ENCODE data around the gene LMBR1L. TPM values are rescaled to one million over a fixed set of nuclear protein-coding genes. Genes with fewer than 3 reads are reported as not detected.

The LMBR1L gene
- total and polyA plus RNA-seq, 2 of the 13 experiments (the other 11 are each of a cell fraction or from before 2014, with no cell fraction given) = 12.2 to 65.9 TPM

Small RNA genes within 50 kb of the gene (small RNA-seq; reads per million reads assigned to genes)
- 0 reads per million in 3 experiments for gene RF00019 (ENCODE audit: insufficient read depth in 2 of 3, insufficient read length in 3 of 3, low read depth in 2 of 3, low replicate concordance in 1 of 3)

Other genes with a start within 250 kb of the LMBR1L start
- 1.8 and 2.2 TPM in 2 replicates for gene RND1, start 245.0 kb downstream of the LMBR1L start, total RNA-seq (2016; rRNA removed; fragmentation: Illumina TruSeq; extraction: Trizol)
- 1.9 and 2.8 TPM in 2 replicates for gene RND1, start 245.0 kb downstream of the LMBR1L start, polyA plus RNA-seq (2011; rRNA removed)
- 6.0 and 15.5 TPM in 2 replicates for gene FKBP11, start 185.4 kb downstream of the LMBR1L start, total RNA-seq (2016; rRNA removed; fragmentation: Illumina TruSeq; extraction: Trizol)
- gene FKBP11, start 185.4 kb downstream of the LMBR1L start, polyA plus RNA-seq (2011; rRNA removed) = 19.4 and 24.2 TPM in 2 replicates
- 48.4 and 53.8 TPM in 2 replicates for gene ARF3, start 153.4 kb downstream of the LMBR1L start, total RNA-seq (2016; rRNA removed; fragmentation: Illumina TruSeq; extraction: Trizol)
- 57.9 and 60.0 TPM in 2 replicates for gene ARF3, start 153.4 kb downstream of the LMBR1L start, polyA plus RNA-seq (2011; rRNA removed)
- 0.09 TPM in 1 of 2 replicates, not detected in the other for gene WNT10B, start 139.1 kb downstream of the LMBR1L start, total RNA-seq (2016; rRNA removed; fragmentation: Illumina TruSeq; extraction: Trizol)
- gene WNT10B, start 139.1 kb downstream of the LMBR1L start, polyA plus RNA-seq (2011; rRNA removed) = 0.05 and 0.12 TPM in 2 replicates
- gene WNT1, start 132.5 kb downstream of the LMBR1L start, total RNA-seq (2016; rRNA removed; fragmentation: Illumina TruSeq; extraction: Trizol) = not detected in 2 replicates
- not detected in 2 replicates for gene WNT1, start 132.5 kb downstream of the LMBR1L start, polyA plus RNA-seq (2011; rRNA removed)
- 0.51 and 0.53 TPM in 2 replicates for gene DDN, start 111.5 kb downstream of the LMBR1L start, total RNA-seq (2016; rRNA removed; fragmentation: Illumina TruSeq; extraction: Trizol)
- gene DDN, start 111.5 kb downstream of the LMBR1L start, polyA plus RNA-seq (2011; rRNA removed) = 0.24 and 0.33 TPM in 2 replicates
- gene PRKAG1, start 92.1 kb downstream of the LMBR1L start, total RNA-seq (2016; rRNA removed; fragmentation: Illumina TruSeq; extraction: Trizol) = 32.8 and 37.6 TPM in 2 replicates
- 21.2 and 26.1 TPM in 2 replicates for gene PRKAG1, start 92.1 kb downstream of the LMBR1L start, polyA plus RNA-seq (2011; rRNA removed)
- gene KMT2D, start 50.1 kb downstream of the LMBR1L start, total RNA-seq (2016; rRNA removed; fragmentation: Illumina TruSeq; extraction: Trizol) = 10.4 and 25.7 TPM in 2 replicates
- 8.1 and 8.2 TPM in 2 replicates for gene KMT2D, start 50.1 kb downstream of the LMBR1L start, polyA plus RNA-seq (2011; rRNA removed)
- gene RHEBL1, start 40.9 kb downstream of the LMBR1L start, total RNA-seq (2016; rRNA removed; fragmentation: Illumina TruSeq; extraction: Trizol) = 1.4 and 1.6 TPM in 2 replicates
- 2.5 and 2.9 TPM in 2 replicates for gene RHEBL1, start 40.9 kb downstream of the LMBR1L start, polyA plus RNA-seq (2011; rRNA removed)
- gene DHH, start 16.0 kb downstream of the LMBR1L start, total RNA-seq (2016; rRNA removed; fragmentation: Illumina TruSeq; extraction: Trizol) = not detected in 2 replicates
- gene DHH, start 16.0 kb downstream of the LMBR1L start, polyA plus RNA-seq (2011; rRNA removed) = not detected in 2 replicates
- gene TUBA1B, start 20.5 kb upstream of the LMBR1L start, total RNA-seq (2016; rRNA removed; fragmentation: Illumina TruSeq; extraction: Trizol) = 1,275 and 1,742 TPM in 2 replicates
- 1,008 and 1,353 TPM in 2 replicates for gene TUBA1B, start 20.5 kb upstream of the LMBR1L start, polyA plus RNA-seq (2011; rRNA removed)
- gene TUBA1A, start 78.2 kb upstream of the LMBR1L start, total RNA-seq (2016; rRNA removed; fragmentation: Illumina TruSeq; extraction: Trizol) = 20.7 and 24.4 TPM in 2 replicates
- 24.8 and 35.5 TPM in 2 replicates for gene TUBA1A, start 78.2 kb upstream of the LMBR1L start, polyA plus RNA-seq (2011; rRNA removed)
- 693 and 807 TPM in 2 replicates for gene TUBA1C, start 154.2 kb upstream of the LMBR1L start, total RNA-seq (2016; rRNA removed; fragmentation: Illumina TruSeq; extraction: Trizol)
- gene TUBA1C, start 154.2 kb upstream of the LMBR1L start, polyA plus RNA-seq (2011; rRNA removed) = 924 and 1,075 TPM in 2 replicates
- not detected in 2 replicates for gene PRPH, start 184.3 kb upstream of the LMBR1L start, total RNA-seq (2016; rRNA removed; fragmentation: Illumina TruSeq; extraction: Trizol)
- gene PRPH, start 184.3 kb upstream of the LMBR1L start, polyA plus RNA-seq (2011; rRNA removed) = 0.12 and 0.51 TPM in 2 replicates
- gene TROAP, start 212.4 kb upstream of the LMBR1L start, total RNA-seq (2016; rRNA removed; fragmentation: Illumina TruSeq; extraction: Trizol) = 27.0 and 30.9 TPM in 2 replicates
- gene TROAP, start 212.4 kb upstream of the LMBR1L start, polyA plus RNA-seq (2011; rRNA removed) = 14.8 and 22.5 TPM in 2 replicates
- not detected in 2 replicates for gene C1QL4, start 226.3 kb upstream of the LMBR1L start, total RNA-seq (2016; rRNA removed; fragmentation: Illumina TruSeq; extraction: Trizol)
- gene C1QL4, start 226.3 kb upstream of the LMBR1L start, polyA plus RNA-seq (2011; rRNA removed) = 0.03 TPM in 2 replicates
- 23.0 and 31.7 TPM in 2 replicates for gene DNAJC22, start 236.0 kb upstream of the LMBR1L start, total RNA-seq (2016; rRNA removed; fragmentation: Illumina TruSeq; extraction: Trizol)
- 25.2 and 25.3 TPM in 2 replicates for gene DNAJC22, start 236.0 kb upstream of the LMBR1L start, polyA plus RNA-seq (2011; rRNA removed)